WTC11 (cell line): ENCODE data around the gene STUM. TPM values are rescaled to one million over a fixed set of nuclear protein-coding genes. Genes with fewer than 3 reads are reported as not detected.

Experiments
- ATAC-seq: fragments of 200-7000 bp; cut with Tn5 transposase; 2 replicates; pipeline ENCODE4 v1.10.0; 2021; ENCODE audit warnings: mild to moderate bottlenecking, moderate library complexity
- CTCF ChIA-PET: fragments of 300-600 bp; sonication (Branson Sonifier 250); formaldehyde crosslinking; loops from one replicate; lab custom pipeline; 2021; ENCODE audit warnings: antibody characterized with exemption; lab: Charles Lee
- POLR2A ChIA-PET: fragments of 350-600 bp; sonication (Branson Sonifier 250); formaldehyde crosslinking; loops from one replicate; lab custom pipeline; 2021; ENCODE audit warnings: antibody characterized with exemption; lab: Charles Lee
- DNase-seq: peaks from one replicate; pipeline ENCODE4 v3.0.0; 2021; ENCODE audit warnings: low spot score
- H3K27ac Mint-ChIP-seq: 2 replicates; pipeline ENCODE4 v1.8.0; 2021; ENCODE audit warnings: mixed read lengths
- H3K27me3 Mint-ChIP-seq: 2 replicates; pipeline ENCODE4 v1.8.0; 2021; ENCODE audit warnings: low read depth, mild to moderate bottlenecking, moderate library complexity, mixed read lengths
- H3K36me3 Mint-ChIP-seq: 2 replicates; pipeline ENCODE4 v1.8.0; 2021; ENCODE audit warnings: mixed read lengths
- H3K4me1 Mint-ChIP-seq: 2 replicates; pipeline ENCODE4 v1.8.0; 2022; ENCODE audit warnings: mixed read lengths
- H3K4me3 Mint-ChIP-seq: 2 replicates; pipeline ENCODE4 v1.8.0; 2021; ENCODE audit warnings: mild to moderate bottlenecking, moderate library complexity, mixed read lengths
- H3K9me3 Mint-ChIP-seq: 2 replicates; pipeline ENCODE4 v1.8.0; 2021; ENCODE audit warnings: mixed read lengths
- AFF4 ChIP-seq: sonication (generic); formaldehyde crosslinking; IDR thresholded peaks from 2 replicates; pipeline ENCODE4 v1.8.1; 2023; ENCODE audit warnings: mild to moderate bottlenecking, missing genetic modification reagents, borderline replicate concordance
- ARID4B ChIP-seq: sonication (generic); formaldehyde crosslinking; IDR thresholded peaks from 2 replicates; pipeline ENCODE4 v1.8.0; 2023; ENCODE audit warnings: missing genetic modification reagents, mild to moderate bottlenecking, borderline replicate concordance
- ATF3 ChIP-seq: sonication (generic); formaldehyde crosslinking; conservative IDR thresholded peaks from 2 replicates; pipeline ENCODE4 v1.8.1; 2022; ENCODE audit warnings: mild to moderate bottlenecking, missing genetic modification reagents
- CREB1 ChIP-seq: sonication (generic); formaldehyde crosslinking; IDR thresholded peaks from 2 replicates; pipeline ENCODE4 v1.8.0; 2023; ENCODE audit warnings: mild to moderate bottlenecking, missing genetic modification reagents
- CREM ChIP-seq: sonication (generic); formaldehyde crosslinking; IDR thresholded peaks from 2 replicates; pipeline ENCODE4 v1.8.1; 2022; ENCODE audit warnings: mild to moderate bottlenecking, missing genetic modification reagents, moderate library complexity
- E2F4 ChIP-seq: sonication (generic); formaldehyde crosslinking; IDR thresholded peaks from 2 replicates; pipeline ENCODE4 v1.8.1; 2022; ENCODE audit warnings: low read depth, mild to moderate bottlenecking, moderate library complexity, missing genetic modification reagents, borderline replicate concordance
- ETV6 ChIP-seq: sonication (generic); formaldehyde crosslinking; IDR thresholded peaks from 2 replicates; pipeline ENCODE4 v1.8.1; 2022; ENCODE audit warnings: mild to moderate bottlenecking, missing genetic modification reagents
- FOXP4 ChIP-seq: sonication (generic); formaldehyde crosslinking; IDR thresholded peaks from 2 replicates; pipeline ENCODE4 v1.8.0; 2022; ENCODE audit warnings: mild to moderate bottlenecking, missing genetic modification reagents
- GRHL2 ChIP-seq: fragments of 250-450 bp; sonication (Bioruptor Pico); IDR thresholded peaks from 2 replicates; pipeline ENCODE4 v1.8.0; 2022; ENCODE audit warnings: mild to moderate bottlenecking, moderate library complexity; ENCODE audit not compliant: insufficient replicate concordance, severe bottlenecking
- JUN ChIP-seq: sonication (generic); formaldehyde crosslinking; IDR thresholded peaks from 2 replicates; pipeline ENCODE4 v1.8.0; 2023; ENCODE audit warnings: mild to moderate bottlenecking, missing genetic modification reagents
- MXD4 ChIP-seq: fragments of 250-450 bp; sonication (Bioruptor Pico); IDR thresholded peaks from 2 replicates; pipeline ENCODE4 v1.8.0; 2021; ENCODE audit warnings: mild to moderate bottlenecking, moderate library complexity, borderline replicate concordance
- NR3C1 ChIP-seq: sonication (generic); formaldehyde crosslinking; conservative IDR thresholded peaks from 2 replicates; pipeline ENCODE4 v1.8.1; 2023; ENCODE audit warnings: low read depth, mild to moderate bottlenecking, missing genetic modification reagents
- RELA ChIP-seq: sonication (generic); formaldehyde crosslinking; IDR thresholded peaks from 2 replicates; pipeline ENCODE4 v1.8.1; 2022; ENCODE audit warnings: missing genetic modification reagents, mild to moderate bottlenecking, borderline replicate concordance
- SMAD3 ChIP-seq: sonication (generic); formaldehyde crosslinking; IDR thresholded peaks from 2 replicates; pipeline ENCODE4 v1.8.0; 2022; ENCODE audit warnings: missing genetic modification reagents, mild to moderate bottlenecking, borderline replicate concordance
- SMAD4 ChIP-seq: sonication (generic); formaldehyde crosslinking; IDR thresholded peaks from 2 replicates; pipeline ENCODE4 v1.8.0; 2022; ENCODE audit warnings: mild to moderate bottlenecking, missing genetic modification reagents
- ZBTB43 ChIP-seq: sonication (generic); formaldehyde crosslinking; IDR thresholded peaks from 2 replicates; pipeline ENCODE4 v1.8.1; 2023; ENCODE audit warnings: mild to moderate bottlenecking, missing genetic modification reagents
- ZNF416 ChIP-seq: fragments of 250-450 bp; sonication (Bioruptor Pico); IDR thresholded peaks from 2 replicates; pipeline ENCODE4 v1.9.0; 2021; ENCODE audit warnings: mild to moderate bottlenecking, inconsistent platforms
- ZNF512 ChIP-seq: sonication (generic); formaldehyde crosslinking; IDR thresholded peaks from 2 replicates; pipeline ENCODE4 v1.8.1; 2022; ENCODE audit warnings: missing genetic modification reagents, borderline replicate concordance
- total RNA-seq: library from RNA; stranded (reverse); gene quantifications from 3 replicates; pipeline ENCODE4 v1.2.3, GENCODE V29; 2021

The STUM gene
- total RNA-seq, 1 experiment from 2014 or later = 2.5 TPM

GRCh38 chr1:226518375-226518774 is 30.2 kb upstream of the STUM start (continued):
- no peak for TF ChIP-seq ARID4B (CRISPR knock-in tag)
- TF ChIP-seq ZNF416 = no peak
- no peak for TF ChIP-seq E2F4 (CRISPR knock-in tag)
- no peak for TF ChIP-seq SMAD4 (CRISPR knock-in tag)
- no peak for TF ChIP-seq FOXP4

GRCh38 chr1:226519135-226519534 is 29.4 kb upstream of the STUM start:
- peaks cover 14% of the 10 kb centered on the region for H3K27me3 Mint-ChIP-seq
- H3K27ac Mint-ChIP-seq = no peak overlapping the region
- H3K36me3 Mint-ChIP-seq = no peaks in the 10 kb centered on the region
- ChIA-PET CTCF (interaction anchor here (0.9 to 4.2 kb wide), 10 partner anchors 14 to 107 kb away, joined by 3 to 30 read pairs (median 4); partner anchors contain the start of gene STUM), POLR2A (interaction anchor here (0.6 kb wide), 1 partner anchor 188 kb away, joined by 6 read pairs; no protein-coding TSS in a partner anchor)
- ATAC-seq (no peak), DNase-seq (no peak)
- no peak overlapping the region for H3K4me3 Mint-ChIP-seq
- no peaks in the 10 kb centered on the region for H3K9me3 Mint-ChIP-seq
- peaks cover 25% of the 10 kb centered on the region for H3K4me1 Mint-ChIP-seq
- no peak for TF ChIP-seq JUN (CRISPR knock-in tag)
- TF ChIP-seq AFF4 = no peak
- no peak for TF ChIP-seq MXD4
- no peak for TF ChIP-seq CREM (CRISPR knock-in tag)
- TF ChIP-seq ATF3 (CRISPR knock-in tag) = no peak
- TF ChIP-seq ZBTB43 (CRISPR knock-in tag) = no peak
- no peak for TF ChIP-seq FOXP4
- TF ChIP-seq CREB1 (CRISPR knock-in tag) = no peak
- TF ChIP-seq RELA = no peak
- TF ChIP-seq SMAD3 (CRISPR knock-in tag) = no peak
- TF ChIP-seq ZNF512 (CRISPR knock-in tag) = no peak
- no peak for TF ChIP-seq GRHL2 (CRISPR knock-in tag)
- TF ChIP-seq NR3C1 (CRISPR knock-in tag) = no peak
- no peak for TF ChIP-seq ETV6 (CRISPR knock-in tag)
